ENCODE results near the gene E4F1. TPM values are rescaled to one million over a fixed set of nuclear protein-coding genes. Genes with fewer than 3 reads are reported as not detected.

Gene E4F1
- total RNA-seq, 1 donor from 2014 or later, result 28.6 TPM

GRCh38 chr16:2206420-2206779, 17.0 kb upstream of the E4F1 start:
- TF ChIP-seq CTCF (IDR thresholded peaks at IDR 0.05; ENCODE audit: insufficient read depth, low read length, poor library complexity, severe bottlenecking), result no peak
- no peaks in the 10 kb centered on the region for H3K27me3 ChIP-seq (ENCODE audit: control insufficient read depth, insufficient read depth, low read length)
- H3K36me3 ChIP-seq (ENCODE audit: control insufficient read depth, insufficient read depth, low read length), result no peaks in the 10 kb centered on the region
- no peak for DNase-seq (ENCODE audit: low read depth)
- peak overlapping the region; percentile 83 for H3K4me3 ChIP-seq (ENCODE audit: low read depth, low read length)

GRCh38 chr16:2206780-2207433, 16.5 kb upstream of the E4F1 start:
- DNase-seq (ENCODE audit: low read depth), result no peak
- Histone ChIP-seq H3K4me3 (ENCODE audit: low read depth, low read length) (no peak overlapping the region), H3K27me3 (ENCODE audit: control insufficient read depth, insufficient read depth, low read length) (no peaks in the 10 kb centered on the region), H3K36me3 (ENCODE audit: control insufficient read depth, insufficient read depth, low read length) (peaks cover under 1% of the 10 kb centered on the region)
- TF ChIP-seq CTCF (IDR thresholded peaks at IDR 0.05; ENCODE audit: insufficient read depth, low read length, poor library complexity, severe bottlenecking), result no peak

DNA sequence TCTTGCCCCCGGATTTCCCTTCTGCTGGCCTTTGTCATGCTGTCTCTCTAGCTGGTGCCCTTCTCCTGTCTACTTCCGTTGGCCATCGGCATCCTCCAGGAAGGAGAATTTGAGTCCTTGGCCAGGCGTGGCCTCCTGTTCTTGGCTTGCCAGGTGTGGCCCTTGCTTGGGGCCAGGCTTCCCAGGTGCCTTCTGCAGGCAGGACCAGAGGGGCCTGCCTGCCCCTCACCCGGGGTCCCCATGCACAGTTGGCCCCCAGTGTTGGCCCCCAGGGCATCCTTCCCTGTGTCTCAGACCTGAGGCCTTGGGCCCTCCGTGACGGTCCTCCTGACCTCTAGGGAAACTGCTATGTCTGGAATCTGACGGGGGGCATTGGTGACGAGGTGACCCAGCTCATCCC, 15.5 kb upstream of the E4F1 start:
- Histone ChIP-seq H3K36me3 (ENCODE audit: control insufficient read depth, insufficient read depth, low read length) (peaks cover 5% of the 10 kb centered on the region), H3K4me3 (ENCODE audit: low read depth, low read length) (no peak overlapping the region), H3K27me3 (ENCODE audit: control insufficient read depth, insufficient read depth, low read length) (no peaks in the 10 kb centered on the region)
- no peak for DNase-seq (ENCODE audit: low read depth)
- no peak for TF ChIP-seq CTCF (IDR thresholded peaks at IDR 0.05; ENCODE audit: insufficient read depth, low read length, poor library complexity, severe bottlenecking)

GRCh38 chr16:2208308-2208707, 15.1 kb upstream of the E4F1 start:
- H3K36me3 ChIP-seq (ENCODE audit: control insufficient read depth, insufficient read depth, low read length), result peaks cover 5% of the 10 kb centered on the region
- no peak for TF ChIP-seq CTCF (IDR thresholded peaks at IDR 0.05; ENCODE audit: insufficient read depth, low read length, poor library complexity, severe bottlenecking)

GRCh38 chr16:2208772-2209171, 14.6 kb upstream of the E4F1 start:
- DNase-seq (ENCODE audit: low read depth), result no peak
- Histone ChIP-seq H3K36me3 (ENCODE audit: control insufficient read depth, insufficient read depth, low read length) (peaks cover 5% of the 10 kb centered on the region), H3K4me3 (ENCODE audit: low read depth, low read length) (no peak overlapping the region), H3K27me3 (ENCODE audit: control insufficient read depth, insufficient read depth, low read length) (no peaks in the 10 kb centered on the region)
- no peak for TF ChIP-seq CTCF (IDR thresholded peaks at IDR 0.05; ENCODE audit: insufficient read depth, low read length, poor library complexity, severe bottlenecking)

More at GRCh38 chr16:2208308-2208707, 15.1 kb upstream of the E4F1 start:
- Histone ChIP-seq H3K27me3 (ENCODE audit: control insufficient read depth, insufficient read depth, low read length) (no peaks in the 10 kb centered on the region), H3K4me3 (ENCODE audit: low read depth, low read length) (no peak overlapping the region)
- DNase-seq (ENCODE audit: low read depth), result no peak
